GM21526 (cell line): ENCODE data around the gene STIP1.

ENCODE experiments used
- ATAC-seq: cut with Tn5 transposase; IDR thresholded peaks from one replicate; pipeline ENCODE4 v1.9.1; 2021; ENCODE audit warnings: moderate library complexity; ENCODE audit not compliant: unreplicated experiment, low FRiP score

Gene STIP1

GRCh38 chr11:64196626-64197025 lies 10.7 kb downstream of the STIP1 start:
- no peak for ATAC-seq

GRCh38 chr11:64198511-64198910 lies 12.5 kb downstream of the STIP1 start:
- ATAC-seq: no peak

GRCh38 chr11:64201543-64201942 lies 15.6 kb downstream of the STIP1 start:
- ATAC-seq: no peak

- no peak for ATAC-seq
Measured at GRCh38 chr11:64202992-64203391, 17.0 kb downstream of the STIP1 start.

GRCh38 chr11:64203421-64204079 lies 17.6 kb downstream of the STIP1 start:
- ATAC-seq: no peak

- no peak for ATAC-seq
Measured at GRCh38 chr11:64204080-64204440, 18.1 kb downstream of the STIP1 start.

- no peak for ATAC-seq
Measured at GRCh38 chr11:64204464-64204989, 18.6 kb downstream of the STIP1 start.

GRCh38 chr11:64206457-64207255 lies 20.7 kb downstream of the STIP1 start, which contains the start of gene FERMT3:
Gene FERMT3 (plus strand): TSS chr11:64206721. CDS start chr11:64207365, 644 bp downstream.
- no peak for ATAC-seq

- ATAC-seq: peak; percentile 37
Measured at GRCh38 chr11:64207256-64208085, 21.5 kb downstream of the STIP1 start.

- ATAC-seq: no peak
Measured at GRCh38 chr11:64208086-64208795, 22.3 kb downstream of the STIP1 start.

GRCh38 chr11:64208796-64209562 lies 23.0 kb downstream of the STIP1 start:
- no peak for ATAC-seq

GRCh38 chr11:64209563-64209843 lies 23.5 kb downstream of the STIP1 start:
- ATAC-seq: no peak

GRCh38 chr11:64210301-64211020 lies 24.5 kb downstream of the STIP1 start:
- no peak for ATAC-seq

- ATAC-seq: no peak
Measured at GRCh38 chr11:64211181-64211872, 25.4 kb downstream of the STIP1 start.

GRCh38 chr11:64216879-64217278 lies 30.9 kb downstream of the STIP1 start:
- no peak for ATAC-seq

- no peak for ATAC-seq
Measured at GRCh38 chr11:64218628-64219353, 32.8 kb downstream of the STIP1 start.

- no peak for ATAC-seq
Measured at GRCh38 chr11:64219354-64219684, 33.3 kb downstream of the STIP1 start.

- ATAC-seq: no peak
Measured at GRCh38 chr11:64219755-64220154, 33.8 kb downstream of the STIP1 start.
